ENCODE data around the gene FAM32A.

Gene FAM32A

GRCh38 chr19:16222806-16223205 lies 37.6 kb downstream of the FAM32A start:
- DNase-seq (ENCODE audit: extremely low read depth in 1 of 2, low read depth in 1 of 2), result no peak

DNA sequence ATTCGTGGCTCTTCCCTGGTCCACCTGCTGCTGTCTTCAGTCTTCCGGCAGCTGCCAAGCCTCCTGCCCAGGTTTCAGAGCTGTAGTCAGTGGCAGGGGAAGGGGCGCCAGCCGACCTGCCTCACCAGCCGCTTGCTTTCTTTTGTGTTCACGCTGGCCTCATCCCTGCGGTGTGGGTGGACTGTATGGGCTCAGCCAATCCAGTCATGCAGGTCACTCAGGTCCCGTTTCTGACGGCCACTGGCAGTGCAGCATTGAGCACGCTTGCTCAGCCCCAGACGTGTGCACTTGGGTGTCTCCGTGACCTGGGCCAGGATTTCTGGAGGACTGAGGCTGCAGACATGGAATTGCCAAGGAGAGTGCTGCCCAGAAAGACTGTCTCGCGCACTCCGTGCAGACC lies 38.5 kb downstream of the FAM32A start:
- no peak for DNase-seq (ENCODE audit: extremely low read depth in 1 of 2, low read depth in 1 of 2)

GRCh38 chr19:16224293-16225045 lies 39.3 kb downstream of the FAM32A start:
- no peak for DNase-seq (ENCODE audit: extremely low read depth in 1 of 2, low read depth in 1 of 2)

- no peak for DNase-seq (ENCODE audit: extremely low read depth in 1 of 2, low read depth in 1 of 2)
These were observed 40.3 kb downstream of the FAM32A start for GRCh38 chr19:16225279-16226183.

DNA sequence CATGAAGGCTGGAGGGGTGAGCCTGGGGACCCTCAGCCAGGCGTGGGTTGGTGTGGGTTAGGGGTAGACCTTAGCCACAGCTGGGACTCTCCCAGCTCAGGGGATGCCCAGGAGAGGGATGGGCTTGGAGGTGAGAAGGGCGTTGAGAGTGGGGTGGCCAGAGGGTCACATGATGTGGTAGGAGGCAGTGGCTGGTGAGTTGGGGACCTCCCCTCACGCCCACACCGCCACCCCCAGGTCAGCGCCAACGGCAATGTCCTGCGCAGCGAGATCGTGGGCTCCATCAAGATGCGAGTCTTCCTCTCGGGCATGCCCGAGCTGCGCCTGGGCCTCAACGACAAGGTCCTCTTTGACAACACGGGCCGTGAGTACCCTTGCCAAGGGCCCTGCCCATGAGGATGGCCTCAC lies 41.0 kb downstream of the FAM32A start:
- no peak for DNase-seq (ENCODE audit: extremely low read depth in 1 of 2, low read depth in 1 of 2)

- DNase-seq (ENCODE audit: extremely low read depth in 1 of 2, low read depth in 1 of 2), result no peak
These were observed 41.9 kb downstream of the FAM32A start for GRCh38 chr19:16226878-16227836.

DNA sequence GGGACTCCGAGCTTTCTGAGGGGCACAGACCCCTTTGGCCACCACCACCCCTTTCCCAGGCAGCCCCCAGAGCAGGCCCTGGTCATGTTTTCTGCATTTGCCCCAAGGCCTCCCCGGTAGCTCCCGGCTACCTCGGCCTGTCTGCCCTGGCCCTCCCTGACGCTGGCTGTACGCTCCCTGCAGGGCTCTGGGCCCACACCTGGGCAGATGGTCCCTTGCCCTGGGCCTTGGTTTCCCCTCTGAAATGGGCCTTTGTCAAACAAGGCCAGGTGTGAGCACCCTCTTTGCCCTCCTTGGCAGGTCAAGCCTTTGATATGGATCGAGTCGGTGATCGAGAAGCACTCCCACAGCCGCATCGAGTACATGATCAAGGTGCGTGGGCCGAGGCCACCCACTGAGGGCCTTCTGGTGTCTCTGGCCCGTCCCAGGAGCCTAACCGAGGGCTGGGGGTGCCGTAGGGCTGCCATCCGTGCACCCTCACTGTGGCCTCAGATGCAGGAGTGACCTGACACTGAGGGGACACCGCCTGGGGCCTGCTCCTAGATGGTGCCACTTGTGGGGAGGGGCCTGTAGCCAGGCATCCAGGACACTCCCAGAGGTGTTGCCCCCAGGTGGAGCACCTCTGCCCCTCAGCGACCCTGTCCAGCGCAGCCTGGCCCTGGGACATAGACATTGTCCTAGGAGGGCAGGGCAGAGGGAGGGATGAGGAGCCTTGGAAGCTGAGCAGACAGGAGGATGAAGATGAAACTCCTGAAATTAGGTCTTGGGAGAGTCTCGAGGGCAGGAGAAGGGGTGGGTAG lies 42.8 kb downstream of the FAM32A start:
- no peak for DNase-seq (ENCODE audit: extremely low read depth in 1 of 2, low read depth in 1 of 2)

- DNase-seq (ENCODE audit: extremely low read depth in 1 of 2, low read depth in 1 of 2), result no peak
These were observed 43.6 kb downstream of the FAM32A start for GRCh38 chr19:16228637-16229321.

DNA sequence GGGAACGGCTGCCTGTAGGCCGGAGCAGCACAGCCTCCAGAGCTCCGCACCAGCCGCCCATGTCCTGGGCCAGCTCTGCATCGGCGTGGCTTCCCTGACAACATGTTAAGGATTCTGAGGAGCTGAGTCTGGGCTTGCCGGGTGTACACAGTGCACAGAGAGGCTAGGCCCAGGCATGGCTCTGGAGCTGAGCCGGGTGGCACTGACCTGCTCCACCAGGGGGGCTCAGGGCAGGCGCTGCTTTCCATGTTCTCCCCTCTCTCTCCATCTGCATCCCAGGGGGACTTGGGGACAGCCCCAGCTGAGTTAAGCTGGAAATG lies 44.1 kb downstream of the FAM32A start:
- DNase-seq (ENCODE audit: extremely low read depth in 1 of 2, low read depth in 1 of 2), result no peak

- no peak for DNase-seq (ENCODE audit: extremely low read depth in 1 of 2, low read depth in 1 of 2)
These were observed 46.9 kb downstream of the FAM32A start for GRCh38 chr19:16232127-16232526.

- no peak for DNase-seq (ENCODE audit: extremely low read depth in 1 of 2, low read depth in 1 of 2)
These were observed 47.4 kb downstream of the FAM32A start for GRCh38 chr19:16232568-16232967.

GRCh38 chr19:16233081-16233776 lies 48.0 kb downstream of the FAM32A start:
- DNase-seq (ENCODE audit: extremely low read depth in 1 of 2, low read depth in 1 of 2), result no peak

DNA sequence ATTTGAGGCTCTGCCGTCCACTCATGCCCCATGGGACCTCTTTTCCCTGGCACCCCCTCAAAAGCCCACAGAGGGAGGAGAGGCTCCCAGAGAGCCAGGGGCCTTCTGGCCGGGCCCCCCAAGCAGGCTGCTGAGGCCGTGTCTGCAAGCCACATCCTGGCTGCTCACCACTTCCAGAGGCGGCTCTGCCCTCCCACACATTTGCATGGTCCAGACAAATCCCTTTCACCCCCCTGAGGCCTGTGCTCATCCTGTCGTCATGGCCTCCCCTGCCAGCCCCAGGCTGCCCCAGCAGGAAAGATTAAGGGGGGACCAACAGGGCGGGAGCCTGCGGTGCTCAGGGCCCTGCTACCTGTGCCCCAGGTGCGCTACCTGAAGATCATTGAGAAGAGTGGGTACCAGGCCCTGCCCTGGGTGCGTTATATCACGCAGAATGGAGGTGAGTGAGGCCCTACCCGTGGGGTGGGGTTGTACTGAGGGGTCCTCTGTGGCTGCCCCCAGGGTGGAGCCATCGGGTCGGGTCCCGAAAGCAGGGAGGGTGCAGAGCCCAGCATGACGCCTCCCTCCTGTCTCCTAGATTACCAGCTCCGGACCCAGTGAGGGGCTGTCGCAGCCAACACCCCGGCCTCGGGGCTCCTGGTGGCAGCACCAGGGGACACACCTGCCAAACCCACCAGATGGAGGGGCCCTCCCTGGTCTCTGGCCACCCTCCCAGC lies 48.8 kb downstream of the FAM32A start:
- no peak for DNase-seq (ENCODE audit: extremely low read depth in 1 of 2, low read depth in 1 of 2)

DNA sequence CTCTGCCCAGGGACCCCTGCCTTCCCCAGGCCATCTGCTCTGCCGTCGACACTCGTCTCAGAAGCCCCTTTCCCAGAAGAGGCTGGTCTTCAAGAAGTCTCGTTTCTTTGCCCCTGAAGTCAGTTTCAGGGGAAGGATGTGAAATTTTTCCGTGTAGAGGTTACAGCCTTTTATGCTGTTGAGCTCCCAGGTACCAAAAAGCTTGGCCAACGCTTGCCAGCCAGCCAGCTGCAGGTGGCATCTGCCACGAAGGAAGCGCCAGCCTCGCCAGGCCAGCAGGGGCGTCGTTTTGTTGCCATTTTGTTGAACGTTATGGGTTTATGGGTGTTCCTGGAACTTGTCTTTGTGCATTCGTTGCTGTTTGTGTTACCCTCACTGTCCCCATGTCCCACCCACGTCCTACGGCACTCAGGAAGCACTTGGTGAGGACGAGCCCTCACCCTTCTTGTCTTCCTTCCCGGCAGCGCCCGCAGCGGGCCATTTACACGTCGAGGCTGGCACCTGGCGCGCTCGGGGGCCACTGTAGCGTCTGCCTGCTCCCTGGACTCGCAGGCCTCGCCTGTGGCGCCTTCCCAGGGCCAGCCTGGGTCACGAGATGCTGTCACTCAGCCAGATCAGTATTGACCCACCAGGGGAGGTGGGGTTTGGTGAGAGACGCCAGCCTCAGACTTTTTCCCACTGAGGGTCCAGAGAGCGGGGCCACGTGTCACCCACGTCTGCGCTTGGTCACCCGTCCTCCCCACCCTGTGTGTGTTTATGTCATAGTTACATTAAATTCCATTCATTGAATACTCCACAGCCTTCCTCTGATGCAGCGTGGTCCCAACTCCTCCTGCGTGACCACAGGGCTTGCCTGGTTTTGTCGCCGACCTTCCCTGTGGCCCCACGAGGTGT lies 49.6 kb downstream of the FAM32A start:
- DNase-seq (ENCODE audit: extremely low read depth in 1 of 2, low read depth in 1 of 2), result no peak

- DNase-seq (ENCODE audit: extremely low read depth in 1 of 2, low read depth in 1 of 2), result no peak
These were observed 50.8 kb downstream of the FAM32A start for GRCh38 chr19:16235811-16236652.
